Neural cell (in vitro differentiated cells): ENCODE results near the gene IFT80.

Source experiments
- EP300 ChIP-seq: fragments of 450-650 bp; conservative IDR thresholded peaks from 2 replicates; pipeline ENCODE4 v1.6.1; 2014; ENCODE audit warnings: antibody characterized with exemption, mild to moderate bottlenecking, moderate library complexity; ENCODE audit not compliant: poor library complexity, severe bottlenecking
- EZH2 ChIP-seq: fragments of 200-600, 300-800 bp; shearing (Covaris generic), sonication (generic); IDR thresholded peaks from 2 replicates; pipeline ENCODE4 v1.6.1; 2014; ENCODE audit warnings: antibody characterized with exemption, low read length, borderline replicate concordance, mild to moderate bottlenecking; ENCODE audit not compliant: insufficient read depth, poor library complexity, severe bottlenecking
- MXI1 ChIP-seq: fragments of 450-650 bp; conservative IDR thresholded peaks from 2 replicates; pipeline ENCODE4 v1.6.1; 2014; ENCODE audit warnings: antibody characterized with exemption, mild to moderate bottlenecking; ENCODE audit not compliant: poor library complexity, severe bottlenecking
- POLR2AphosphoS5 ChIP-seq: IDR thresholded peaks from 2 replicates; pipeline ENCODE4 v1.6.1; 2012
- RAD21 ChIP-seq: fragments of 450-650 bp; conservative IDR thresholded peaks from 2 replicates; pipeline ENCODE4 v1.6.1; 2014; ENCODE audit warnings: antibody characterized with exemption, mild to moderate bottlenecking, moderate library complexity
- SMC3 ChIP-seq: fragments of 450-650 bp; conservative IDR thresholded peaks from 2 replicates; pipeline ENCODE4 v1.6.1; 2014; ENCODE audit warnings: antibody characterized with exemption, mild to moderate bottlenecking, moderate library complexity; ENCODE audit not compliant: poor library complexity
- TAF1 ChIP-seq: IDR thresholded peaks from 2 replicates; pipeline ENCODE4 v1.6.1; 2012; ENCODE audit warnings: low read depth
- TF ChIP-seq, protein P1 (sequence below): fragments of 450-650 bp; IDR thresholded peaks from 2 replicates; pipeline ENCODE4 v1.5.1; 2014; ENCODE audit warnings: antibody characterized with exemption, mild to moderate bottlenecking, moderate library complexity; ENCODE audit not compliant: poor library complexity, severe bottlenecking
- TF ChIP-seq, protein P2 (sequence below): IDR thresholded peaks from 2 replicates; pipeline ENCODE4 v1.6.1; 2012; ENCODE audit warnings: borderline replicate concordance

DNA sequence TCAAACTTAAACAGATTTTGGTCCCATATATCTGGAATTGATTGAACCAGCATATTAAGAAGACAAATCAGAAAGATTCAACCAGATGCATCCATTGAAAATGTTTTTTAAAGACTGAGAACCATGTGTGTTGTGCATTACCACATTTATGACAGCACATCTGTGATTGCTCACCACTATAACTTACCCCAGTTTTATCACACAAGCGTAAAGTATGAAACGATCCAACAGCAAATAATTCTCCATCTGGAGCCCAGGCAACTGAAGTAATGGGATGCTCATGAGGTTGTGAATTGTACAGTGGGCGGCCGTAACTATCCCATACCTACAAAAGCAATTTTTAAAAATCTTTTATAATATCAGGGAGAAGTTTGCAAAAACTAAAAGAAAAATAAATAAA, 43.2 kb downstream of the IFT80 start:
- TF ChIP-seq, protein P1, sequence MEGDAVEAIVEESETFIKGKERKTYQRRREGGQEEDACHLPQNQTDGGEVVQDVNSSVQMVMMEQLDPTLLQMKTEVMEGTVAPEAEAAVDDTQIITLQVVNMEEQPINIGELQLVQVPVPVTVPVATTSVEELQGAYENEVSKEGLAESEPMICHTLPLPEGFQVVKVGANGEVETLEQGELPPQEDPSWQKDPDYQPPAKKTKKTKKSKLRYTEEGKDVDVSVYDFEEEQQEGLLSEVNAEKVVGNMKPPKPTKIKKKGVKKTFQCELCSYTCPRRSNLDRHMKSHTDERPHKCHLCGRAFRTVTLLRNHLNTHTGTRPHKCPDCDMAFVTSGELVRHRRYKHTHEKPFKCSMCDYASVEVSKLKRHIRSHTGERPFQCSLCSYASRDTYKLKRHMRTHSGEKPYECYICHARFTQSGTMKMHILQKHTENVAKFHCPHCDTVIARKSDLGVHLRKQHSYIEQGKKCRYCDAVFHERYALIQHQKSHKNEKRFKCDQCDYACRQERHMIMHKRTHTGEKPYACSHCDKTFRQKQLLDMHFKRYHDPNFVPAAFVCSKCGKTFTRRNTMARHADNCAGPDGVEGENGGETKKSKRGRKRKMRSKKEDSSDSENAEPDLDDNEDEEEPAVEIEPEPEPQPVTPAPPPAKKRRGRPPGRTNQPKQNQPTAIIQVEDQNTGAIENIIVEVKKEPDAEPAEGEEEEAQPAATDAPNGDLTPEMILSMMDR, result no peak
- TF ChIP-seq, protein P2, sequence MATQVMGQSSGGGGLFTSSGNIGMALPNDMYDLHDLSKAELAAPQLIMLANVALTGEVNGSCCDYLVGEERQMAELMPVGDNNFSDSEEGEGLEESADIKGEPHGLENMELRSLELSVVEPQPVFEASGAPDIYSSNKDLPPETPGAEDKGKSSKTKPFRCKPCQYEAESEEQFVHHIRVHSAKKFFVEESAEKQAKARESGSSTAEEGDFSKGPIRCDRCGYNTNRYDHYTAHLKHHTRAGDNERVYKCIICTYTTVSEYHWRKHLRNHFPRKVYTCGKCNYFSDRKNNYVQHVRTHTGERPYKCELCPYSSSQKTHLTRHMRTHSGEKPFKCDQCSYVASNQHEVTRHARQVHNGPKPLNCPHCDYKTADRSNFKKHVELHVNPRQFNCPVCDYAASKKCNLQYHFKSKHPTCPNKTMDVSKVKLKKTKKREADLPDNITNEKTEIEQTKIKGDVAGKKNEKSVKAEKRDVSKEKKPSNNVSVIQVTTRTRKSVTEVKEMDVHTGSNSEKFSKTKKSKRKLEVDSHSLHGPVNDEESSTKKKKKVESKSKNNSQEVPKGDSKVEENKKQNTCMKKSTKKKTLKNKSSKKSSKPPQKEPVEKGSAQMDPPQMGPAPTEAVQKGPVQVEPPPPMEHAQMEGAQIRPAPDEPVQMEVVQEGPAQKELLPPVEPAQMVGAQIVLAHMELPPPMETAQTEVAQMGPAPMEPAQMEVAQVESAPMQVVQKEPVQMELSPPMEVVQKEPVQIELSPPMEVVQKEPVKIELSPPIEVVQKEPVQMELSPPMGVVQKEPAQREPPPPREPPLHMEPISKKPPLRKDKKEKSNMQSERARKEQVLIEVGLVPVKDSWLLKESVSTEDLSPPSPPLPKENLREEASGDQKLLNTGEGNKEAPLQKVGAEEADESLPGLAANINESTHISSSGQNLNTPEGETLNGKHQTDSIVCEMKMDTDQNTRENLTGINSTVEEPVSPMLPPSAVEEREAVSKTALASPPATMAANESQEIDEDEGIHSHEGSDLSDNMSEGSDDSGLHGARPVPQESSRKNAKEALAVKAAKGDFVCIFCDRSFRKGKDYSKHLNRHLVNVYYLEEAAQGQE, result no peak
- no peak for TF ChIP-seq MXI1
- no peak for TF ChIP-seq EP300
- TF ChIP-seq EZH2, result no peak
- TF ChIP-seq POLR2AphosphoS5, result no peak
- no peak for TF ChIP-seq TAF1
- no peak for TF ChIP-seq SMC3
- TF ChIP-seq RAD21, result no peak
